Prostate gland (tissue), 2 donors: ENCODE data around the gene YDJC.

Source experiments
- POLR2A ChIP-seq: fragments of 450-650 bp; IDR thresholded peaks from one replicate; pipeline ENCODE4 v1.6.1; 2016; ENCODE audit warnings: antibody characterized with exemption, mild to moderate bottlenecking
- POLR2AphosphoS5 ChIP-seq: sonication (generic); formaldehyde crosslinking; IDR thresholded peaks from one replicate; pipeline ENCODE4 v1.6.1; 2017; ENCODE audit warnings: antibody characterized with exemption
- TF ChIP-seq, protein P1 (sequence below), 4 experiments: fragments of 200-600 bp in 2 of 4; fragments of 450-650 bp in 2 of 4; sonication (generic) in 2 of 4; IDR thresholded peaks; 1 replicate in 3 of 4; 2 replicates in 1 of 4; pipeline ENCODE4 v1.5.1; 2016 to 2019; ENCODE audit warnings: antibody characterized with exemption in 4 of 4, mild to moderate bottlenecking in 2 of 4, moderate library complexity in 2 of 4

DNA sequence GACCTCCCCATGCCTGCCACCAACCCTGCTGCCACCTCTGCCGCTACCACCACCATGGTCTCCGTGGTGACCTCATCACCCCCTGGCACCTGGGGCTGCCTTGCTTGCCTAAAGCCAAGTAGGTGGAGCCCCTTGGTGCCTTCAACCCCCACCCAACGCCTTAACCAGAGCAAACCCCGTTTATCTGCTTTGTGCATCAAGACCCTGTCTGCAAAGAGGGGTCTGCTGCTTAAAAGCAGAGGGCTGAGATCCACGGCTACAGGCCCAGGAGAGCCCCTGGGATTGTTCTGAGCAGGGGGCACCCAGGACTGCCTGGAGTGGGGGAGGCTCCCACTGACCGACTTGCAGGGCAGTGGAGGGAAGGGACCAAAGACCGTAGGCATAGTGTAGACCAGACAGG lies 31.1 kb upstream of the YDJC start:
- TF ChIP-seq, protein P1, sequence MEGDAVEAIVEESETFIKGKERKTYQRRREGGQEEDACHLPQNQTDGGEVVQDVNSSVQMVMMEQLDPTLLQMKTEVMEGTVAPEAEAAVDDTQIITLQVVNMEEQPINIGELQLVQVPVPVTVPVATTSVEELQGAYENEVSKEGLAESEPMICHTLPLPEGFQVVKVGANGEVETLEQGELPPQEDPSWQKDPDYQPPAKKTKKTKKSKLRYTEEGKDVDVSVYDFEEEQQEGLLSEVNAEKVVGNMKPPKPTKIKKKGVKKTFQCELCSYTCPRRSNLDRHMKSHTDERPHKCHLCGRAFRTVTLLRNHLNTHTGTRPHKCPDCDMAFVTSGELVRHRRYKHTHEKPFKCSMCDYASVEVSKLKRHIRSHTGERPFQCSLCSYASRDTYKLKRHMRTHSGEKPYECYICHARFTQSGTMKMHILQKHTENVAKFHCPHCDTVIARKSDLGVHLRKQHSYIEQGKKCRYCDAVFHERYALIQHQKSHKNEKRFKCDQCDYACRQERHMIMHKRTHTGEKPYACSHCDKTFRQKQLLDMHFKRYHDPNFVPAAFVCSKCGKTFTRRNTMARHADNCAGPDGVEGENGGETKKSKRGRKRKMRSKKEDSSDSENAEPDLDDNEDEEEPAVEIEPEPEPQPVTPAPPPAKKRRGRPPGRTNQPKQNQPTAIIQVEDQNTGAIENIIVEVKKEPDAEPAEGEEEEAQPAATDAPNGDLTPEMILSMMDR (IDR thresholded peaks at IDR 0.05) = no peak
- TF ChIP-seq POLR2A (no peak), POLR2AphosphoS5 (no peak)
